ENCODE results near the gene NFATC3. TPM values are rescaled to one million over a fixed set of nuclear protein-coding genes. Genes with fewer than 3 reads are reported as not detected.

NFATC3 gene
- total RNA-seq, 1 donor from 2014 or later: 15.2 TPM

DNA sequence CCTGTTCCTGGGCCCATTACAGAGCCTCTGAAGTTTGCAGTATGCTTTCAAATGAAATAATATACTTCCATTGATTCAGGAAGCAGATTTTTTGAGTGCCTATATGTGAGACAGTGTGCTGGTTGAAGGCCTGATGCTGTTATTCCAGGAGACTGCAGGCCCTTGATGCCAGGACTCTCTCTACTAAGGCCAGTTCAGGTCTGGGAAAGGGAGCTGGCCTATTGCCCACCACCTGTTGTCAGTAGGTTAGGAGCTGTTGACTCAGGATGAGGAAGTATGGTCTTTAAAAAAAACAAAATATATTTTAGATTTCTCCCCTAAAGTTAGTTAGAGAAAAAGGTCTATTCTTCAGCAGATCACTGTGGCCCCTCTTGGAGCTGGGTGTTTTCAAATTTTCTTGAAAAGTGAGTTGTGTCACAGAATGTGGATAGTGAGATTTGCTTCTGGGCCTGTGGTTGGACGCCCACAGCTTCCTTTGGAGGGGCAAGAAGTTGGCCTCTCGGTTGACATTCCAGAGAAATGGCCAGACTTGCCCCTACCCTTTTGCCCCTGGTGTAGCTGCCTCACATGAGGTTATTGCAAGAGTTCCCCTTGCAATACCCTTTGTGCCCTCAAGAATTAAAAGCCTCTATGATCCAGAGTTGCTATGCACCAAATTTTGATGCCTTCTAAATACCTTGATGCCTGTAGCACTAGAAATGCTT lies 142.8 kb downstream of the NFATC3 start:
- TF ChIP-seq, protein P1, sequence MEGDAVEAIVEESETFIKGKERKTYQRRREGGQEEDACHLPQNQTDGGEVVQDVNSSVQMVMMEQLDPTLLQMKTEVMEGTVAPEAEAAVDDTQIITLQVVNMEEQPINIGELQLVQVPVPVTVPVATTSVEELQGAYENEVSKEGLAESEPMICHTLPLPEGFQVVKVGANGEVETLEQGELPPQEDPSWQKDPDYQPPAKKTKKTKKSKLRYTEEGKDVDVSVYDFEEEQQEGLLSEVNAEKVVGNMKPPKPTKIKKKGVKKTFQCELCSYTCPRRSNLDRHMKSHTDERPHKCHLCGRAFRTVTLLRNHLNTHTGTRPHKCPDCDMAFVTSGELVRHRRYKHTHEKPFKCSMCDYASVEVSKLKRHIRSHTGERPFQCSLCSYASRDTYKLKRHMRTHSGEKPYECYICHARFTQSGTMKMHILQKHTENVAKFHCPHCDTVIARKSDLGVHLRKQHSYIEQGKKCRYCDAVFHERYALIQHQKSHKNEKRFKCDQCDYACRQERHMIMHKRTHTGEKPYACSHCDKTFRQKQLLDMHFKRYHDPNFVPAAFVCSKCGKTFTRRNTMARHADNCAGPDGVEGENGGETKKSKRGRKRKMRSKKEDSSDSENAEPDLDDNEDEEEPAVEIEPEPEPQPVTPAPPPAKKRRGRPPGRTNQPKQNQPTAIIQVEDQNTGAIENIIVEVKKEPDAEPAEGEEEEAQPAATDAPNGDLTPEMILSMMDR (IDR thresholded peaks at IDR 0.05; ENCODE audit: insufficient read depth, low read length, poor library complexity, severe bottlenecking): no peak
- H3K4me3 ChIP-seq (ENCODE audit: low read depth, low read length): no peak overlapping the region
- no peak for DNase-seq (ENCODE audit: low read depth)
- H3K27me3 ChIP-seq (ENCODE audit: control insufficient read depth, insufficient read depth, low read length): no peaks in the 10 kb centered on the region
- peaks cover 4% of the 10 kb centered on the region for H3K36me3 ChIP-seq (ENCODE audit: control insufficient read depth, insufficient read depth, low read length)

DNA sequence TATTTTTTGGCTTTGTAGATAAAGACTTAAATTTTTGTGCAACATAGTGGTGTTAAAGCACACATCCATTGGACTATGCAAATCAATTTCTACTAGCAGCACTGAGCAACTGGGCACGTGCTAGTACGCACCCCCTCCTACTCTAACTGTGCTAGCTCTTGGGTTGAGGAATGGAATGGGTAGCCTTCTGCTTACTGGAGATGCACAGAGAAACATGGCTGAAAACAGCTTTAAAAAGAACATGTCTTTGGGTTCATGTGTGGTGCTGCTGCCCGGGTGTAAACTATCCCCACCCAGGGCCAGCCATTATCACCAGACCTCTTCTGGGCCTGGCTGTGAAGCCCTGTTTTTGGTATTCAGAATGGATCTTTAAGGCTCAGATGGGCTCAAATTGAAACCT lies 143.5 kb downstream of the NFATC3 start:
- TF ChIP-seq, protein P1 (IDR thresholded peaks at IDR 0.05; ENCODE audit: insufficient read depth, low read length, poor library complexity, severe bottlenecking): no peak
- Histone ChIP-seq H3K27me3 (ENCODE audit: control insufficient read depth, insufficient read depth, low read length) (no peaks in the 10 kb centered on the region), H3K4me3 (ENCODE audit: low read depth, low read length) (no peak overlapping the region), H3K36me3 (ENCODE audit: control insufficient read depth, insufficient read depth, low read length) (peaks cover 4% of the 10 kb centered on the region)
- no peak for DNase-seq (ENCODE audit: low read depth)

DNA sequence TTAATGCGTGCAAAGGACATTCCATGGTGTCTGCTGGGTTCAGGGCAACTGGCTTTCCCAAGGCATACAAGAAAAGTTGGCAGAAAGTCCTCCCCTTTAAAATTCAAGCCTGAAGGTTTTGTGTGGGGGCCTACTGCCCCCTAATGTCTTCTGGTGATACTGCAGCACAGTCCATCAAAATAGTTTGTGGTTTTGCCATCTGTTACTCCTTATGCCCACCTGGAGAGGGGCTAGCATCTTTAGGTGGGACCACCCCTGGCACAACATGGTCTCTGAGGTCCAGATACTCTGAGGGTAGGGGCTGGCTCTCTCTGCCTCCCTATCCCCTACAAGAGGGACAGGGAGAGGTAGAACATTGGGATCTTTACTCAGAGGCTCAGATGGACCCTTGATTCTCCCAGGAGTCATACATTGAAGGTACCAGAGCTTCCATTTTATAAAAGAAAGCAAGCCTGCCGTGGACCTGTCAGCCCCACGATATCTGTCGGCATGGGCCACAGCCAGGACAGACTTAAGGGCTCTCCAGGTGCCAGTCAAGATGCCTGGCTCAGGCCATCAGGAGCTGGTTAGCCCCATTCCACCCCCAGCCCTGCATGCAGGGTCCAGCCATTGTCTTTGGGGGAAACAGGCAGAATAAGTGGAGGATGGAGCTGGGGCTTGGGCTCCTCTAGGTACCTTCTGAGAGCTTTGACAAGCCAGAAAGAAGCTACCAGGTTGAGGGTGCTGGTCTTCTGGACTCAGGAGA lies 144.4 kb downstream of the NFATC3 start:
- no peak for DNase-seq (ENCODE audit: low read depth)
- Histone ChIP-seq H3K4me3 (ENCODE audit: low read depth, low read length) (no peak overlapping the region), H3K27me3 (ENCODE audit: control insufficient read depth, insufficient read depth, low read length) (no peaks in the 10 kb centered on the region), H3K36me3 (ENCODE audit: control insufficient read depth, insufficient read depth, low read length) (peaks cover 4% of the 10 kb centered on the region)
- TF ChIP-seq, protein P1 (IDR thresholded peaks at IDR 0.05; ENCODE audit: insufficient read depth, low read length, poor library complexity, severe bottlenecking): peak; percentile 91

DNA sequence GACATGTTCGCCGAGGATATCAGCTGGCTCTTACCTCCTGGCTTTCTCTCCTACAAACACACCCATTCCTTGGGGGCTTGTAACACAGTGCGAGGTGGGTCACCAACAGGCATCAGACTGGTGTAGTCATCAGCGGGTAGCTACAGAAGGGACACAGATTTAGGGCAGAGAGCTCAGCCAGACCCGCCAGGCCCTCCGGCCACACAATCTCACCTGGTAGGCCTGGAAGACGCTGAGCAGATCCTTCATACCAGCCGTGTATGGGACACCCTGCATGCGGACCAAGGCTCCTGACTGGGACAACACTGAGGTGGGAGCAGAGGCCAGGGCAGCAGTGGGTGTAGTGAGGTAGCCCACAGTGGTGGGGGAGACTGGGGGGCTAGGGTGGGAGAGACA lies 145.0 kb downstream of the NFATC3 start:
- no peak overlapping the region for H3K4me3 ChIP-seq (ENCODE audit: low read depth, low read length)

GRCh38 chr16:68230956-68231355 lies 145.8 kb downstream of the NFATC3 start:
- no peaks in the 10 kb centered on the region for H3K27me3 ChIP-seq (ENCODE audit: control insufficient read depth, insufficient read depth, low read length)
- no peak for DNase-seq (ENCODE audit: low read depth)
- H3K36me3 ChIP-seq (ENCODE audit: control insufficient read depth, insufficient read depth, low read length): peaks cover 4% of the 10 kb centered on the region
- H3K4me3 ChIP-seq (ENCODE audit: low read depth, low read length): no peak overlapping the region
- TF ChIP-seq, protein P1 (IDR thresholded peaks at IDR 0.05; ENCODE audit: insufficient read depth, low read length, poor library complexity, severe bottlenecking): no peak

More for the DNA sequence above, 145.0 kb downstream of the NFATC3 start:
- Histone ChIP-seq H3K36me3 (ENCODE audit: control insufficient read depth, insufficient read depth, low read length) (peaks cover 4% of the 10 kb centered on the region), H3K27me3 (ENCODE audit: control insufficient read depth, insufficient read depth, low read length) (no peaks in the 10 kb centered on the region)
- no peak for DNase-seq (ENCODE audit: low read depth)
- TF ChIP-seq, protein P1 (IDR thresholded peaks at IDR 0.05; ENCODE audit: insufficient read depth, low read length, poor library complexity, severe bottlenecking): no peak

Measured in kidney epithelial cell (primary cell).